Measurements from ENCODE around the gene NOS1. TPM values are rescaled to one million over a fixed set of nuclear protein-coding genes. Genes with fewer than 3 reads are reported as not detected.
"Not testable (repeated sequence)": the region's sequence is repeated elsewhere in the genome, so short reads cannot be mapped to it uniquely, and the experiment has no call there.

NOS1 gene
- total RNA-seq, 2 experiments from 2014 or later = not detected

- H3K4me3 Mint-ChIP-seq = no peak overlapping the region
- ChIA-PET CTCF (no interaction called here), POLR2A (no interaction called here)
- H3K27ac Mint-ChIP-seq = no peak overlapping the region
- H3K9me3 Mint-ChIP-seq = no peaks in the 10 kb centered on the region
- H3K27me3 Mint-ChIP-seq = peaks cover 10% of the 10 kb centered on the region
- DNase-seq = no peak
- H3K36me3 Mint-ChIP-seq = no peaks in the 10 kb centered on the region
- intact Hi-C loops (cut with micrococcal nuclease) = no loop called here
- H3K4me1 Mint-ChIP-seq (ENCODE audit: low read depth) = no peaks in the 10 kb centered on the region
These were observed 152.5 kb downstream of the NOS1 start for GRCh38 chr12:117208811-117209455.

GRCh38 chr12:117208206-117208605 is 153.2 kb downstream of the NOS1 start:
- CTCF ChIA-PET = no interaction called here
- H3K27ac Mint-ChIP-seq = no peak overlapping the region

GRCh38 chr12:117207675-117208074 is 153.8 kb downstream of the NOS1 start:
- ChIA-PET POLR2A (no interaction called here), CTCF (no interaction called here)
- Mint-ChIP-seq H3K27me3 (peaks cover 10% of the 10 kb centered on the region), H3K9me3 (no peaks in the 10 kb centered on the region), H3K27ac (no peak overlapping the region), H3K36me3 (no peaks in the 10 kb centered on the region), H3K4me3 (no peak overlapping the region), H3K4me1 (ENCODE audit: low read depth) (no peaks in the 10 kb centered on the region)
- DNase-seq = no peak
- intact Hi-C loops (cut with micrococcal nuclease) = no loop called here

More at GRCh38 chr12:117208206-117208605, 153.2 kb downstream of the NOS1 start:
- Mint-ChIP-seq H3K9me3 (no peaks in the 10 kb centered on the region), H3K36me3 (no peaks in the 10 kb centered on the region), H3K4me1 (ENCODE audit: low read depth) (no peaks in the 10 kb centered on the region), H3K27me3 (peaks cover 10% of the 10 kb centered on the region), H3K4me3 (no peak overlapping the region)
- no peak for DNase-seq
- intact Hi-C loops (cut with micrococcal nuclease) = no loop called here
- POLR2A ChIA-PET = no interaction called here

GRCh38 chr12:117202556-117202955 is 158.9 kb downstream of the NOS1 start:
- Mint-ChIP-seq H3K36me3 (no peaks in the 10 kb centered on the region), H3K27ac (no peak overlapping the region), H3K27me3 (peaks cover 16% of the 10 kb centered on the region), H3K9me3 (no peaks in the 10 kb centered on the region), H3K4me3 (no peak overlapping the region), H3K4me1 (ENCODE audit: low read depth) (no peaks in the 10 kb centered on the region)
- intact Hi-C loops (cut with micrococcal nuclease) = no loop called here
- DNase-seq = no peak
- ChIA-PET CTCF (no interaction called here), POLR2A (no interaction called here)

GRCh38 chr12:117202033-117202432 is 159.4 kb downstream of the NOS1 start:
- CTCF ChIA-PET = no interaction called here
- Mint-ChIP-seq H3K36me3 (no peaks in the 10 kb centered on the region), H3K27me3 (peaks cover 14% of the 10 kb centered on the region), H3K4me1 (ENCODE audit: low read depth) (no peaks in the 10 kb centered on the region), H3K4me3 (no peak overlapping the region), H3K27ac (no peak overlapping the region), H3K9me3 (no peaks in the 10 kb centered on the region)
- POLR2A ChIA-PET = no interaction called here
- intact Hi-C loops (cut with micrococcal nuclease) = no loop called here
- DNase-seq = no peak

- H3K4me1 Mint-ChIP-seq (ENCODE audit: low read depth); DNase-seq; H3K4me3 Mint-ChIP-seq; H3K27ac Mint-ChIP-seq; H3K36me3 Mint-ChIP-seq; H3K9me3 Mint-ChIP-seq; intact Hi-C loops (cut with micrococcal nuclease): not testable (repeated sequence)
- POLR2A ChIA-PET = interaction anchor here (0.6 kb wide), 1 partner anchor 228 kb away, joined by 4 read pairs; no protein-coding TSS in a partner anchor
- peaks cover 13% of the 10 kb centered on the region for H3K27me3 Mint-ChIP-seq
- CTCF ChIA-PET = interaction anchor here (0.6 to 1.3 kb wide), 2 partner anchors 11 to 16 kb away, joined by 3 to 7 read pairs; no protein-coding TSS in a partner anchor
These were observed 161.3 kb downstream of the NOS1 start for GRCh38 chr12:117199956-117200744.

- CTCF ChIA-PET; H3K27ac Mint-ChIP-seq; DNase-seq; POLR2A ChIA-PET; H3K36me3 Mint-ChIP-seq; H3K9me3 Mint-ChIP-seq; H3K4me3 Mint-ChIP-seq; intact Hi-C loops (cut with micrococcal nuclease); H3K4me1 Mint-ChIP-seq (ENCODE audit: low read depth): not testable (repeated sequence)
- H3K27me3 Mint-ChIP-seq = peaks cover 11% of the 10 kb centered on the region
These were observed 165.1 kb downstream of the NOS1 start for GRCh38 chr12:117196334-117196733.

GRCh38 chr12:117195027-117195426 is 166.4 kb downstream of the NOS1 start:
- intact Hi-C loops (cut with micrococcal nuclease); H3K4me3 Mint-ChIP-seq; CTCF ChIA-PET; H3K27me3 Mint-ChIP-seq; H3K9me3 Mint-ChIP-seq; H3K27ac Mint-ChIP-seq; H3K4me1 Mint-ChIP-seq (ENCODE audit: low read depth); POLR2A ChIA-PET; H3K36me3 Mint-ChIP-seq; DNase-seq: not testable (repeated sequence)

GRCh38 chr12:117193903-117194302 is 167.5 kb downstream of the NOS1 start:
- H3K27me3 Mint-ChIP-seq = peaks cover 5% of the 10 kb centered on the region
- intact Hi-C loops (cut with micrococcal nuclease) = loop anchor here (5.0 kb wide), 1 partner anchor 377 kb away; no protein-coding TSS in a partner anchor
- H3K27ac Mint-ChIP-seq = no peak overlapping the region
- ChIA-PET POLR2A (no interaction called here), CTCF (no interaction called here)
- DNase-seq = no peak
- H3K9me3 Mint-ChIP-seq = peaks cover 3% of the 10 kb centered on the region
- H3K4me1 Mint-ChIP-seq (ENCODE audit: low read depth) = peaks cover 11% of the 10 kb centered on the region
- no peak overlapping the region for H3K4me3 Mint-ChIP-seq
- peaks cover 3% of the 10 kb centered on the region for H3K36me3 Mint-ChIP-seq

GRCh38 chr12:117192581-117192980 is 168.8 kb downstream of the NOS1 start:
- H3K9me3 Mint-ChIP-seq, CTCF ChIA-PET, H3K36me3 Mint-ChIP-seq, H3K4me3 Mint-ChIP-seq, DNase-seq, H3K27ac Mint-ChIP-seq, H3K27me3 Mint-ChIP-seq, POLR2A ChIA-PET: not testable (repeated sequence)
- intact Hi-C loops (cut with micrococcal nuclease) = loop anchor here (5.0 kb wide), 1 partner anchor 375 kb away; no protein-coding TSS in a partner anchor
- peaks cover 22% of the 10 kb centered on the region for H3K4me1 Mint-ChIP-seq (ENCODE audit: low read depth)

- intact Hi-C loops (cut with micrococcal nuclease) = loop anchor here (5.0 kb wide), 1 partner anchor 375 kb away; no protein-coding TSS in a partner anchor
- peak; percentile 12 for DNase-seq
- Mint-ChIP-seq H3K9me3 (peaks cover 3% of the 10 kb centered on the region), H3K4me3 (no peak overlapping the region), H3K4me1 (ENCODE audit: low read depth) (peaks cover 25% of the 10 kb centered on the region), H3K36me3 (peaks cover 7% of the 10 kb centered on the region), H3K27ac (no peak overlapping the region), H3K27me3 (no peaks in the 10 kb centered on the region)
- CTCF ChIA-PET = no interaction called here
- POLR2A ChIA-PET = no interaction called here
These were observed 169.4 kb downstream of the NOS1 start for GRCh38 chr12:117192057-117192456.

- peaks cover 3% of the 10 kb centered on the region for H3K9me3 Mint-ChIP-seq
- H3K36me3 Mint-ChIP-seq = peaks cover 16% of the 10 kb centered on the region
- intact Hi-C loops (cut with micrococcal nuclease) = loop anchor here (1.0 to 5.0 kb wide), 2 partner anchors 373 to 452 kb away; partner anchors contain the start of genes RNFT2 and SPRING1
- no peaks in the 10 kb centered on the region for H3K27me3 Mint-ChIP-seq
- peak within 1 kb of the TSS; percentile 73 for H3K27ac Mint-ChIP-seq
- POLR2A ChIA-PET = no interaction called here
- CTCF ChIA-PET = interaction anchor here (0.7 kb wide), 1 partner anchor 164 kb away, joined by 3 read pairs; no protein-coding TSS in a partner anchor
- peak; percentile 94 for DNase-seq
- H3K4me1 Mint-ChIP-seq (ENCODE audit: low read depth) = peaks cover 26% of the 10 kb centered on the region
- H3K4me3 Mint-ChIP-seq = peak within 1 kb of the TSS; percentile 89
These were observed 171.1 kb downstream of the NOS1 start, which contains the start of gene FBXO21 for GRCh38 chr12:117190210-117190781. TSS of gene FBXO21 (minus strand) at chr12:117190470. CDS start at chr12:117190456, 14 bp downstream.
